HL-60 (cell line): ENCODE data around the gene NT5C1A.

Experiments used
- POLR2AphosphoS5 ChIP-seq: IDR thresholded peaks from 2 replicates; pipeline ENCODE4 v1.6.1; 2012; ENCODE audit warnings: low read depth
- SPI1 ChIP-seq: IDR thresholded peaks from 2 replicates; pipeline ENCODE4 v1.6.1; 2012; ENCODE audit warnings: low read depth, mild to moderate bottlenecking, borderline replicate concordance
- TF ChIP-seq, protein P1 (sequence below): IDR thresholded peaks from 2 replicates; pipeline ENCODE4 v1.6.1; 2012; ENCODE audit warnings: low read depth; ENCODE audit not compliant: insufficient replicate concordance
- TF ChIP-seq, protein P2 (sequence below): IDR thresholded peaks from one replicate; pipeline ENCODE4 v1.5.1; 2011; ENCODE audit warnings: low read length, control low read depth, inconsistent platforms; ENCODE audit not compliant: insufficient read depth

DNA sequence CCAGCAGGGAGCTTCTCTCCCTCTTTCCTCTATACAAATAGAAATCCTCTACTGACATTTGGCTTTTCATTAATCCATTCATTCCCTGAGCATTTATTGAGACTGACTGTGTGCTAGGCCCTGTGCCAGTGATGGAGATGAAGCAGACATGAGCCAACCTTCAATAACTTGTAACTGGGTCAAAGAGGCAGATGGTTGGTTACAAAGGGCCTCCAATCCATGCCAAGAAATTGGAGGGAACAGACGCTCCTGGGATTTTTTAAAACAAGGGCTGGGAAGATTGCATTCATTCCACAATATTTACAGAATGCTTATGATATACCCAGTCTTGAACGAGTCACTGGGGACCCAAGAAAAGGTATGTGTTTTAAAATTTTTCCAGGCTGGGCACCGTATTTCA lies 13.2 kb upstream of the NT5C1A start:
- TF ChIP-seq, protein P1, sequence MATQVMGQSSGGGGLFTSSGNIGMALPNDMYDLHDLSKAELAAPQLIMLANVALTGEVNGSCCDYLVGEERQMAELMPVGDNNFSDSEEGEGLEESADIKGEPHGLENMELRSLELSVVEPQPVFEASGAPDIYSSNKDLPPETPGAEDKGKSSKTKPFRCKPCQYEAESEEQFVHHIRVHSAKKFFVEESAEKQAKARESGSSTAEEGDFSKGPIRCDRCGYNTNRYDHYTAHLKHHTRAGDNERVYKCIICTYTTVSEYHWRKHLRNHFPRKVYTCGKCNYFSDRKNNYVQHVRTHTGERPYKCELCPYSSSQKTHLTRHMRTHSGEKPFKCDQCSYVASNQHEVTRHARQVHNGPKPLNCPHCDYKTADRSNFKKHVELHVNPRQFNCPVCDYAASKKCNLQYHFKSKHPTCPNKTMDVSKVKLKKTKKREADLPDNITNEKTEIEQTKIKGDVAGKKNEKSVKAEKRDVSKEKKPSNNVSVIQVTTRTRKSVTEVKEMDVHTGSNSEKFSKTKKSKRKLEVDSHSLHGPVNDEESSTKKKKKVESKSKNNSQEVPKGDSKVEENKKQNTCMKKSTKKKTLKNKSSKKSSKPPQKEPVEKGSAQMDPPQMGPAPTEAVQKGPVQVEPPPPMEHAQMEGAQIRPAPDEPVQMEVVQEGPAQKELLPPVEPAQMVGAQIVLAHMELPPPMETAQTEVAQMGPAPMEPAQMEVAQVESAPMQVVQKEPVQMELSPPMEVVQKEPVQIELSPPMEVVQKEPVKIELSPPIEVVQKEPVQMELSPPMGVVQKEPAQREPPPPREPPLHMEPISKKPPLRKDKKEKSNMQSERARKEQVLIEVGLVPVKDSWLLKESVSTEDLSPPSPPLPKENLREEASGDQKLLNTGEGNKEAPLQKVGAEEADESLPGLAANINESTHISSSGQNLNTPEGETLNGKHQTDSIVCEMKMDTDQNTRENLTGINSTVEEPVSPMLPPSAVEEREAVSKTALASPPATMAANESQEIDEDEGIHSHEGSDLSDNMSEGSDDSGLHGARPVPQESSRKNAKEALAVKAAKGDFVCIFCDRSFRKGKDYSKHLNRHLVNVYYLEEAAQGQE: no peak
- TF ChIP-seq, protein P2, sequence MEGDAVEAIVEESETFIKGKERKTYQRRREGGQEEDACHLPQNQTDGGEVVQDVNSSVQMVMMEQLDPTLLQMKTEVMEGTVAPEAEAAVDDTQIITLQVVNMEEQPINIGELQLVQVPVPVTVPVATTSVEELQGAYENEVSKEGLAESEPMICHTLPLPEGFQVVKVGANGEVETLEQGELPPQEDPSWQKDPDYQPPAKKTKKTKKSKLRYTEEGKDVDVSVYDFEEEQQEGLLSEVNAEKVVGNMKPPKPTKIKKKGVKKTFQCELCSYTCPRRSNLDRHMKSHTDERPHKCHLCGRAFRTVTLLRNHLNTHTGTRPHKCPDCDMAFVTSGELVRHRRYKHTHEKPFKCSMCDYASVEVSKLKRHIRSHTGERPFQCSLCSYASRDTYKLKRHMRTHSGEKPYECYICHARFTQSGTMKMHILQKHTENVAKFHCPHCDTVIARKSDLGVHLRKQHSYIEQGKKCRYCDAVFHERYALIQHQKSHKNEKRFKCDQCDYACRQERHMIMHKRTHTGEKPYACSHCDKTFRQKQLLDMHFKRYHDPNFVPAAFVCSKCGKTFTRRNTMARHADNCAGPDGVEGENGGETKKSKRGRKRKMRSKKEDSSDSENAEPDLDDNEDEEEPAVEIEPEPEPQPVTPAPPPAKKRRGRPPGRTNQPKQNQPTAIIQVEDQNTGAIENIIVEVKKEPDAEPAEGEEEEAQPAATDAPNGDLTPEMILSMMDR: no peak
- no peak for TF ChIP-seq POLR2AphosphoS5
- TF ChIP-seq SPI1: no peak
